Parathyroid adenoma (tissue), 2 donors: ENCODE results near the gene FFAR4.

Source experiments
- H2AFZ ChIP-seq: fragments of 300-600 bp; sonication (generic); one replicate; pipeline ENCODE4 v1.7.0; 2017; ENCODE audit warnings: antibody characterized with exemption, mild to moderate bottlenecking
- H3K27ac ChIP-seq: fragments of 300-600 bp; sonication (generic); one replicate; pipeline ENCODE4 v1.7.0; 2017
- H3K27me3 ChIP-seq: fragments of 300-600 bp; sonication (generic); one replicate; pipeline ENCODE4 v1.7.0; 2017; ENCODE audit warnings: low read length; ENCODE audit not compliant: control insufficient read depth, insufficient read depth
- H3K36me3 ChIP-seq: fragments of 300-600 bp; sonication (generic); one replicate; pipeline ENCODE4 v1.7.0; 2017; ENCODE audit warnings: low read length; ENCODE audit not compliant: control insufficient read depth, insufficient read depth
- H3K4me1 ChIP-seq: fragments of 300-600 bp; sonication (generic); one replicate; pipeline ENCODE4 v1.7.0; 2017; ENCODE audit warnings: control low read depth
- H3K4me2 ChIP-seq: fragments of 300-600 bp; sonication (generic); one replicate; pipeline ENCODE4 v1.7.0; 2017; ENCODE audit warnings: low read length
- H3K4me3 ChIP-seq: fragments of 300-600 bp; sonication (generic); one replicate; pipeline ENCODE4 v1.7.0; 2017; ENCODE audit warnings: low read depth, low read length
- H3K79me2 ChIP-seq: fragments of 300-600 bp; sonication (generic); one replicate; pipeline ENCODE4 v1.7.0; 2017; ENCODE audit warnings: control low read depth
- H3K9ac ChIP-seq: fragments of 300-600 bp; sonication (generic); one replicate; pipeline ENCODE4 v1.7.0; 2017; ENCODE audit warnings: mild to moderate bottlenecking
- H3K9me3 ChIP-seq: fragments of 300-600 bp; sonication (generic); one replicate; pipeline ENCODE4 v1.7.0; 2017; ENCODE audit warnings: low read length; ENCODE audit not compliant: control insufficient read depth
- CTCF ChIP-seq: fragments of 300-600 bp; sonication (generic); IDR thresholded peaks from one replicate; pipeline ENCODE4 v1.7.0; 2017; ENCODE audit warnings: antibody characterized with exemption, mild to moderate bottlenecking
- donor health status: primary hyperparathyroidism.

Gene FFAR4

DNA sequence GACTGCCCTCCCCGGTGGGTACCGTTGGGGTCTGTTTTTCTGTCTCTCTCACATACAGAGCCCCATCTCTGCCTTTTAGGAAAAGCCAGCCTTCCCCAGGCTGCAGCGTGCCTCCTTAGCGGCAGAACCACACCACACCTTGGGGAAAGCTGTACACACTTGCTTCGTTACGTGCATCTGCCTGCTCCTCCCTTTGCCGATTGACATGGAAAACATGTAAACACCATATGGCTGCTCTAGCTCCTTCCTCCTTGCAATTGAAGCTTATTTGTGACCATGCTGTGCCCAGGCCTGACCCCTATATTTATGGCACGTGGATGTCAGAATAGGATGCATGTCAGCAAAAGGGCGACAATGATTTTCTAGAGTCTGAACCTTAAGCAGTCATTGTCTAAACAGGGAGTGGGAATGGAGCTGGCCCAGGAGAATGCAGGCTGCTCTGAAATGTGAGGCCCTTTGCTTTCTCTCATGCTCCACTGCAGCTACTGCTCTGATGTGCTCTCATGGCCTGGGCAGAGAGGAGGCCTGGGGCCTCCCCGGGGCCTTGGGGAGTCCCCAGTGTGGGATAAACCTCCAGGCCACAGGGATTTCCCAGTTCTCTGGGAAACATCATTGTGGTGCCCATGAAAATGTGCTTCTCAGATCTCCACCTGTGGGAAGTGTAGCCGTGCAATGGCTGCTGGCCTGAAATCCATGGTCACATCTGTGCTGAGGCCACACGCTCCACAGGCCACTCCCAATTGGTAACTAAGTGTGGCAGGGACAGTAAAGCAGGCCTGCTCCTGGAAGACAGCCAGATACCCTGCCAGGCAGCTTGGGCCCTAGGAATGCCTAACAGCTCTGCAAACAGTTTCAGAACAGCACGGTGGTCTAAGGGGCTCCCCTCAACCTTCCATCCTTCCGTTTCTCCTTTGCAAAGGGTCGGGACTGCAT lies 64.4 kb downstream of the FFAR4 start:
- Histone ChIP-seq H3K4me3 (no peak overlapping the region), H3K27ac (no peak overlapping the region), H3K36me3 (no peaks in the 10 kb centered on the region), H3K79me2 (no peaks in the 10 kb centered on the region), H3K4me2 (no peak overlapping the region), H2AFZ (no peak overlapping the region), H3K27me3 (no peaks in the 10 kb centered on the region), H3K9me3 (no peaks in the 10 kb centered on the region), H3K9ac (no peak overlapping the region), H3K4me1 (no peaks in the 10 kb centered on the region)
- no peak for TF ChIP-seq CTCF
